Measurements from ENCODE around the gene CEP72.
"Not testable (repeated sequence)": the region's sequence is repeated elsewhere in the genome, so short reads cannot be mapped to it uniquely, and the experiment has no call there.

DNA sequence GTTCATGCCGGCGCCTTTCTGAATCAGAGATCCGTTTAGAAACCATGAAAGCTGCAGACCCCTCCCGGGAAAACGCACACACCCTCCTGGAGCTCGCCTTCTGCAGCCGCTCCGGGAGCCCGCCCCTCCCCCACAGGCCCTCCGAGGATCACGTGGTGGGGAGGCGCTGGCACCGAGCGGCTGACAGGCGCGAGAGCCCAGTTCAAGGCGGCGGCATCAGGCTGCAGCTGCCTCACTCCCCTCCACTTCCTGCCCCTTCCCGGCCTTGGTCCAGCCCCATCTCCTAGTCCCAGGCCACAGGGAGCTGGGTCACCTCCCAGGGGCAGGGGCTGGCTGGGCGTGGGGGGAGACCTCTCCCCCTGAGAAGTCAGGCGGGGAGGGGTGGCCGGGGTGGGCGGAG is 78.9 kb downstream of the CEP72 start:
- not testable (repeated sequence) for TF ChIP-seq ZFP3 (CRISPR knock-in tag; IDR thresholded peaks at IDR 0.05); RARB (CRISPR knock-in tag; IDR thresholded peaks at IDR 0.05); TCF4 (CRISPR knock-in tag; IDR thresholded peaks at IDR 0.05; ENCODE audit: borderline replicate concordance); ISL1 (CRISPR knock-in tag; IDR thresholded peaks at IDR 0.05); ZNF8 (CRISPR knock-in tag; IDR thresholded peaks at IDR 0.05); ARNTL (CRISPR knock-in tag; IDR thresholded peaks at IDR 0.05; ENCODE audit: borderline replicate concordance, low read depth); ZNF565 (CRISPR knock-in tag; conservative IDR thresholded peaks at IDR 0.05; ENCODE audit: low read depth); ZFP30 (CRISPR knock-in tag; IDR thresholded peaks at IDR 0.05); BACH2 (CRISPR knock-in tag; IDR thresholded peaks at IDR 0.05; ENCODE audit: borderline replicate concordance); GLIS3 (CRISPR knock-in tag; IDR thresholded peaks at IDR 0.05)
- TF ChIP-seq, protein P1, sequence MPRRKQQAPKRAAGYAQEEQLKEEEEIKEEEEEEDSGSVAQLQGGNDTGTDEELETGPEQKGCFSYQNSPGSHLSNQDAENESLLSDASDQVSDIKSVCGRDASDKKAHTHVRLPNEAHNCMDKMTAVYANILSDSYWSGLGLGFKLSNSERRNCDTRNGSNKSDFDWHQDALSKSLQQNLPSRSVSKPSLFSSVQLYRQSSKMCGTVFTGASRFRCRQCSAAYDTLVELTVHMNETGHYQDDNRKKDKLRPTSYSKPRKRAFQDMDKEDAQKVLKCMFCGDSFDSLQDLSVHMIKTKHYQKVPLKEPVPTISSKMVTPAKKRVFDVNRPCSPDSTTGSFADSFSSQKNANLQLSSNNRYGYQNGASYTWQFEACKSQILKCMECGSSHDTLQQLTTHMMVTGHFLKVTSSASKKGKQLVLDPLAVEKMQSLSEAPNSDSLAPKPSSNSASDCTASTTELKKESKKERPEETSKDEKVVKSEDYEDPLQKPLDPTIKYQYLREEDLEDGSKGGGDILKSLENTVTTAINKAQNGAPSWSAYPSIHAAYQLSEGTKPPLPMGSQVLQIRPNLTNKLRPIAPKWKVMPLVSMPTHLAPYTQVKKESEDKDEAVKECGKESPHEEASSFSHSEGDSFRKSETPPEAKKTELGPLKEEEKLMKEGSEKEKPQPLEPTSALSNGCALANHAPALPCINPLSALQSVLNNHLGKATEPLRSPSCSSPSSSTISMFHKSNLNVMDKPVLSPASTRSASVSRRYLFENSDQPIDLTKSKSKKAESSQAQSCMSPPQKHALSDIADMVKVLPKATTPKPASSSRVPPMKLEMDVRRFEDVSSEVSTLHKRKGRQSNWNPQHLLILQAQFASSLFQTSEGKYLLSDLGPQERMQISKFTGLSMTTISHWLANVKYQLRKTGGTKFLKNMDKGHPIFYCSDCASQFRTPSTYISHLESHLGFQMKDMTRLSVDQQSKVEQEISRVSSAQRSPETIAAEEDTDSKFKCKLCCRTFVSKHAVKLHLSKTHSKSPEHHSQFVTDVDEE (CRISPR knock-in tag; IDR thresholded peaks at IDR 0.05) = not testable (repeated sequence)
- TF ChIP-seq, protein P2, sequence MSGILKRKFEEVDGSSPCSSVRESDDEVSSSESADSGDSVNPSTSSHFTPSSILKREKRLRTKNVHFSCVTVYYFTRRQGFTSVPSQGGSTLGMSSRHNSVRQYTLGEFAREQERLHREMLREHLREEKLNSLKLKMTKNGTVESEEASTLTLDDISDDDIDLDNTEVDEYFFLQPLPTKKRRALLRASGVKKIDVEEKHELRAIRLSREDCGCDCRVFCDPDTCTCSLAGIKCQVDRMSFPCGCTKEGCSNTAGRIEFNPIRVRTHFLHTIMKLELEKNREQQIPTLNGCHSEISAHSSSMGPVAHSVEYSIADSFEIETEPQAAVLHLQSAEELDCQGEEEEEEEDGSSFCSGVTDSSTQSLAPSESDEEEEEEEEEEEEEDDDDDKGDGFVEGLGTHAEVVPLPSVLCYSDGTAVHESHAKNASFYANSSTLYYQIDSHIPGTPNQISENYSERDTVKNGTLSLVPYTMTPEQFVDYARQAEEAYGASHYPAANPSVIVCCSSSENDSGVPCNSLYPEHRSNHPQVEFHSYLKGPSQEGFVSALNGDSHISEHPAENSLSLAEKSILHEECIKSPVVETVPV (CRISPR knock-in tag; IDR thresholded peaks at IDR 0.05) = not testable (repeated sequence)

Data from SK-N-SH treated with all-trans-retinoic acid at 6 μM for 48 hours (cell line).